Endometrial microvascular endothelial cells (primary cell): ENCODE results near the gene ADCY2. TPM values are rescaled to one million over a fixed set of nuclear protein-coding genes. Genes with fewer than 3 reads are reported as not detected.

ENCODE experiments used
- in situ Hi-C: cut with HindIII; loops from 2 replicates; pipeline ENCODE4 v1.10.0; 2017; ENCODE audit warnings: low sequenced_read_pairs, low pct_unique_long_range_greater_than_20kb; ENCODE audit errors: inconsistent ontology term
- total RNA-seq: library from RNA; depleted of rRNA; stranded (reverse); fragments of >200 nt; gene quantifications from one replicate; pipeline ENCODE4 v1.2.3, GENCODE V29; 2015; ENCODE audit errors: inconsistent ontology term

Gene ADCY2
- total RNA-seq, 1 donor from 2014 or later: not detected

- in situ Hi-C loops: no loop called here
Measured at GRCh38 chr5:7751874-7752273, 355.9 kb downstream of the ADCY2 start.

GRCh38 chr5:7753181-7753580 is 357.2 kb downstream of the ADCY2 start:
- in situ Hi-C loops: no loop called here

GRCh38 chr5:7753596-7753995 is 357.7 kb downstream of the ADCY2 start:
- in situ Hi-C loops: no loop called here

GRCh38 chr5:7754490-7754889 is 358.6 kb downstream of the ADCY2 start:
- in situ Hi-C loops: no loop called here

GRCh38 chr5:7754997-7755596 is 359.2 kb downstream of the ADCY2 start:
- in situ Hi-C loops: no loop called here

DNA sequence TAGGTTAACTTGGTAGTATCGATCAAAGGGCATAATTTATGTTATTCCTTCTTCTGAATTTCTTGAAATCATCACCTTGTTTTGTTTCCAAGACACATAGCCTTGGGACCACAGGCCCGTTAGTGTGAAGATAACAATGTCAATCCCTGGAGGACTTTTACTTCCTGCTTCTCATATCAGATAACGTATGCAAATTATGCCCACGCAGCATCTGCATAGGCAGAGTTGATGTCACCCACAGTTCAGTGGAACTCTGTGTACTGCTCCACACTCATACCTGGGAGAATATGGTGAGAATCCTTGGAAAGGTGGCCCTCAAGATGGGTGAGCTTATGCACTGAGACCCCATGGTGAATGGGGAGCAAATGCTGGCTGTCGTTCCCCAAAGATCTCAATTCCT is 360.0 kb downstream of the ADCY2 start:
- in situ Hi-C loops: no loop called here

DNA sequence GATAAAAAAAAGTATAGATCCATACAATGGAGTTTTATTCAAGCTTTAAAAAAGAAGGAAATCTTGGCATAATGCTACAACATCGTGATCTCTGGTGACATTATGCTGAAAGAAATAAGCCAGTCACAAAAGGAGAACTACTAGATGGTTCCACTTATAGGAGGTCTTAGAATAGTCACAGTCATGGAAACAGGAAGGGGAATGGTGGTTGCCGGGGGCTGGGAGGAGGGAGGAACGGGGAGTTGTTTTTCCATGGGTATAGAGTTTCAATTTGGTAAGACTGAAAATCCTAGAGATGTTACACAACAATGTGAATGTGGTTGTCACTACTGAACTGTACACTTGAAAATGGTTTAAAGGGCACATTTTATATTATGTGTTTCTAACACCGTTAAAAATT is 360.5 kb downstream of the ADCY2 start:
- in situ Hi-C loops: no loop called here

DNA sequence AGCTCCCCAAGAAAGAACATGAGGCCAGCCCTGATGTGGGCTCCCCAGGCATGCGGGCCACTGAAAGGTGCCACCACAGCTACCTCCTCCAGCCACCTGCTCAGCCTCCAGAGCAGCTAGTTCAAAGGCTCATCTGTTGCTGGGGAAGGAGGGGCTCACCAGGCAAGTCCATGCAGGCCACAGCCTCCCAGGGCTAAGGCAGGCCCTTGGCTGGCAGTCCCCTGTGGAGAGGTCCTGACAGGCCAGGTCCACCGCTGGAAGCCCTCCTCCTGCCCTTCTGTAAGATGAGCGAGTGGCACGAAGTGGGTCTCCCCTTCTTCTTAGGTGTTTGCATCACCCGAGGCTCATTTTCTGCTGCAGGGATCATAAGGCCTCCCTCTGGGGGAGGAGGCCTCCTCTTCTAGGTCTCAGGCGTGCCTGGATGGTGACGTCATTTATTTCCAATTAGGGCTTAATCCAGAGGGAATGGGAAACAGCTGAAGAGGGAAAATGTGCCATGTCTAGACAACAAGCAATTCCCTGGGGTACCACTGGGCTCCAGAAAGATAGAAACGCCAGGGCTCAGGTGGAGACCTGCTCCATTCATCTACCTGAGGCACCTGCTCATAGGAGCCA is 363.4 kb downstream of the ADCY2 start:
- in situ Hi-C loops: no loop called here

DNA sequence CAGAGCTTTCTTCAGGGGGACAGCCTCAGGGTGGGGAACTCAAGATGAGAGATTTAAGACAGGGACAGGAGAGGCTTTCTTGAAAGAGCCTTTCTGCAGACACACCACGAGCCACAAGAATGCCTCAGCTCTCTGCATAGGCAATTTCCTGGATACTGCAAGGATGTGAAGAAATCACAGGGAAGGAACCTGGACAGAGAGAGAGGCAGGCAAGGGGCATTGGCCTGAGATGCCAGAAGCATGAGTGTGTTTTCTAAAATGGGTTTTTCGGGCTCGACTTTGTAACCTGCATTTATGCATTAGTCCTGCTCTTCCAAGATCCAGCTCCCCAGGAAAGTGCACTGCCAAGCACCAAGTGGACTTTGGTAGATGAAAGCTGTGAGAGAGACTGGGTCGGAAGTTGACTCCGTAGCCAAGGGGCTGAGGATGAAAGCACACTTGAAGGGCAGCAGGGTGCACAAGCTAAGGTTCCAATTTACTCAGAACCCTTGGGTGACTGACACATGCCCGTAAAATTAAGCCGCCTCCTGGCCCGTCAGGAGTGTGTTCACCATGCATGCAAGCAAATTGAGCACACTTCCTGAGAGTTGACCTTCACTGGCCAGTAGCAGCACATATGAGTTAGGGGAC is 364.1 kb downstream of the ADCY2 start:
- in situ Hi-C loops: no loop called here

DNA sequence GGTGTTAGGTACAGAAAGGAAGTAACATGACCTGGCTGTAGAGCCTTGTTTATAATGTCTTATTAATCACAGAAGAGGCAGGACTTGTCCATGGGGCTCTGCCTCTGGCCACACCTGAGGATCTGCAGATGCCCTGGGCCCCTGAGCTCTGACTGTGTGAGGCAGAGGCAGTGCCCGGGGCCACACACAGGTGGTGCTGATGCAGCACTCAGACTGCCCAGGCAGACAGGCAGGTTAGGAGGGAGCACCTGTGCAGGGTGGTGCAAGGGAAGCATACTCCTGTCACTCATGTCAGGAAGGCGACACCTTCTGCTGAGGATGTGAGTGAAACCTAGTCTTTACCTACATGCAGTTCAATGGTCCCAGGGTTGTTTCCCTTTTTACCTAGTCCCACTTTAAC is 366.3 kb downstream of the ADCY2 start:
- in situ Hi-C loops: no loop called here

GRCh38 chr5:7763621-7764072 is 367.7 kb downstream of the ADCY2 start:
- in situ Hi-C loops: no loop called here

- in situ Hi-C loops: no loop called here
Measured at GRCh38 chr5:7764452-7764851, 368.5 kb downstream of the ADCY2 start.

GRCh38 chr5:7770436-7770835 is 374.5 kb downstream of the ADCY2 start:
- in situ Hi-C loops: no loop called here

GRCh38 chr5:7772141-7772540 is 376.2 kb downstream of the ADCY2 start:
- in situ Hi-C loops: no loop called here

DNA sequence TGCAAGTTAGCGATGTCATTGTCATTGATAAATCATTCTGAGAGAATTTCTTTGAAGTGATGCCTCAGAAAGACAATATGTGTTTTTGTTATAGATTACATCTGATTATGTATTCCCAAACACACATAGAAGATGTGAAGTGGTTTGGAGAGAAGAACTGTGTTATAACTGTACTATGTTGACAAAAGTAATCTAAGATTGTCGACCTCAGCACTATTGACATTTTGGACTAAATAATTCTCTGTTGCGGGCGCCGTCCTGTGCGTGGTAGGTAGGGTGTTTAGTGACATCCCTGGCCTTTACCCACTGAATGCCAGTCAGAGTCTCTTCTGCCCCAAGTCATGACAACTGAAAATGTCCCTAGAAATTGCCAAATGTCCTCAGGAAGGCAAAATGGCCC is 377.2 kb downstream of the ADCY2 start:
- in situ Hi-C loops: no loop called here

DNA sequence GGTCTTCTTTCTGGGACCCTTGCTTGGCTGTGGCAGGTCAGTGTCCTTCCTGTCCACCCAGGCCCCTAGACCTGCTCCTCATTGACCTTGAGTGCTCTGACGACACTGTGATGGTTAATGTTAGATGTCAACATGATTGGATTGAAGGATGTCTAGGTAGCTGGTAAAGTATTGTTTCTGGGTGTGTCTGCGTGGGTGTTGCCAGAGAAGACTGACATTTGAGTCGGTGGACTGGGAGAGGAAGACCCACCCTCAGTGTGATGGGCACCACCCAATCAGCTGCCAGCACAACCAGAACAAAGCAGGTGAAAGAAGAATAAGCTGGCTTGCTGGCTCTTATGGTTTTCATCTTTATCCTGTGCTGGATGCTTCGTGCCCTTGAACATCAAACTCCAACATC is 380.5 kb downstream of the ADCY2 start:
- in situ Hi-C loops: no loop called here

- in situ Hi-C loops: no loop called here
Measured at GRCh38 chr5:7779019-7780005, 383.4 kb downstream of the ADCY2 start.

DNA sequence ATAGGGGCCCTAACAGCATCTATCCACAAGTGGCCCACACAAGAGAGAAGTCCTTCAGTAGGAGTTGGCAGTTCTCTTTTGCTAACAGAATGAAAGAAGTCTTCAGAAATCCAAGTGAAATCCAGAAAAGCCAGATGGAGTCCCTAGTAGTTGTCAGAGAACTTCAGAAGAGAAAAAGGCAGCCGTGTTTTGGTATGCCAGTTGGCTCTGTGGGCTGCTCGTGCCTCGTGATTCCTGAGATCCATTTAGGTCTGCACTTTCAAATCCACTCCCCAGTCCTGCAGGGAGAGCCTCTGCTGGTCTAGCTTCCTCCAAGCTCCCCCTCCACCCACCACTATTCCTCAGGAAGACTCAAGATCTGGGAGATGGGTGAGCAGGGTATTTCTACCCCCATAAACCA is 386.0 kb downstream of the ADCY2 start:
- in situ Hi-C loops: no loop called here

GRCh38 chr5:7784683-7785380 is 388.9 kb downstream of the ADCY2 start:
- in situ Hi-C loops: no loop called here
